Fibroblast of peridontal ligament (primary cell): ENCODE data around the gene GRM7.

Source experiments
- DNase-seq: peaks from one replicate; pipeline ENCODE4 v3.0.0-alpha.2; 2010; ENCODE audit errors: extremely low read depth

The GRM7 gene

GRCh38 chr3:7503431-7503830 is 642.5 kb downstream of the GRM7 start:
- no peak for DNase-seq

GRCh38 chr3:7504886-7505775 is 644.2 kb downstream of the GRM7 start:
- DNase-seq = no peak

- no peak for DNase-seq
Observed at GRCh38 chr3:7506606-7507180, 645.8 kb downstream of the GRM7 start.

- DNase-seq = no peak
Observed at GRCh38 chr3:7508821-7509220, 647.9 kb downstream of the GRM7 start.

- no peak for DNase-seq
Observed at GRCh38 chr3:7512048-7512447, 651.1 kb downstream of the GRM7 start.

- DNase-seq = no peak
Observed at GRCh38 chr3:7518026-7518425, 657.1 kb downstream of the GRM7 start.

- DNase-seq = no peak
Observed at GRCh38 chr3:7518456-7518855, 657.5 kb downstream of the GRM7 start.

- no peak for DNase-seq
Observed at GRCh38 chr3:7520059-7520458, 659.1 kb downstream of the GRM7 start.

- no peak for DNase-seq
Observed at GRCh38 chr3:7520593-7520992, 659.7 kb downstream of the GRM7 start.

- no peak for DNase-seq
Observed at GRCh38 chr3:7536510-7536909, 675.6 kb downstream of the GRM7 start.

- DNase-seq = no peak
Observed at GRCh38 chr3:7536921-7537320, 676.0 kb downstream of the GRM7 start.

- DNase-seq = no peak
Observed at GRCh38 chr3:7543294-7543880, 682.5 kb downstream of the GRM7 start.

- no peak for DNase-seq
Observed at GRCh38 chr3:7545334-7545733, 684.4 kb downstream of the GRM7 start.

- DNase-seq = no peak
Observed at GRCh38 chr3:7546253-7546652, 685.3 kb downstream of the GRM7 start.

- no peak for DNase-seq
Observed at GRCh38 chr3:7547826-7548225, 686.9 kb downstream of the GRM7 start.

- no peak for DNase-seq
Observed at GRCh38 chr3:7562892-7563291, 702.0 kb downstream of the GRM7 start.

GRCh38 chr3:7565574-7565973 is 704.7 kb downstream of the GRM7 start:
- DNase-seq = no peak

- no peak for DNase-seq
Observed at GRCh38 chr3:7567160-7567559, 706.2 kb downstream of the GRM7 start.

- DNase-seq = no peak
Observed at GRCh38 chr3:7568526-7569184, 707.7 kb downstream of the GRM7 start.

- no peak for DNase-seq
Observed at GRCh38 chr3:7573330-7573729, 712.4 kb downstream of the GRM7 start.

GRCh38 chr3:7574435-7574834 is 713.5 kb downstream of the GRM7 start:
- DNase-seq = no peak

GRCh38 chr3:7576071-7576470 is 715.2 kb downstream of the GRM7 start:
- no peak for DNase-seq

GRCh38 chr3:7576506-7576905 is 715.6 kb downstream of the GRM7 start:
- DNase-seq = no peak
